Tibial nerve (tissue), 4 donors: ENCODE measurements around the gene NUFIP2.

Experiments used
- EP300 ChIP-seq, 2 donors: sonication (generic); formaldehyde crosslinking; IDR thresholded peaks; one replicate each; pipeline ENCODE4 v1.6.1; 2017; ENCODE audit warnings: antibody characterized with exemption in 2 of 2, mild to moderate bottlenecking in 1 of 2
- POLR2A ChIP-seq, 2 donors: fragments of 450-650 bp; IDR thresholded peaks; one replicate each; pipeline ENCODE4 v1.6.1; 2017; ENCODE audit warnings: antibody characterized with exemption in 2 of 2, mild to moderate bottlenecking in 2 of 2, moderate library complexity in 2 of 2
- TF ChIP-seq, protein P1 (sequence below), 5 experiments: fragments of 200-600 bp in 3 of 5; fragments of 450-650 bp in 2 of 5; sonication (generic) in 3 of 5; IDR thresholded peaks; one replicate each; pipeline ENCODE4 v1.5.1; 2016 to 2019; ENCODE audit warnings: antibody characterized with exemption in 5 of 5, mild to moderate bottlenecking in 3 of 5, moderate library complexity in 2 of 5

DNA sequence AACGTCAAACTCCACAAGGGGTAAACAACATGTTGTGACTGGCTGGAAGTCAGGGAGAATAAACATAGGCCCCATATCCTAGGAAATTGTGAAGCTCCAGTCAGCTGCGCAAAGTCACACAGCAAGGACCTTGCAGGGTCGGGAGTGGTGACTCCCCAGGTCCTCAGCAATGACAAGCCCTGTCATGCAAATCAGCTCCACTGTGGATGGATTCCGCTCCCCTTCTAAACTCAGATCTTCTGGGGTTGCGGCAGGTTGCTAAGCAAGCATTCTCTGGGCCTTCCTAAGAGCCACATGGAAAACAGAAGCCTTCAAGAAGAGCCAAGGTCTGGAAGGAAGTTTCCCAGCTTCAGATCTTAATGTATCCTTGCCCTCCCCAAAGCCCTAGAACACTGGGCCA is 84.9 kb downstream of the NUFIP2 start:
- TF ChIP-seq, protein P1, sequence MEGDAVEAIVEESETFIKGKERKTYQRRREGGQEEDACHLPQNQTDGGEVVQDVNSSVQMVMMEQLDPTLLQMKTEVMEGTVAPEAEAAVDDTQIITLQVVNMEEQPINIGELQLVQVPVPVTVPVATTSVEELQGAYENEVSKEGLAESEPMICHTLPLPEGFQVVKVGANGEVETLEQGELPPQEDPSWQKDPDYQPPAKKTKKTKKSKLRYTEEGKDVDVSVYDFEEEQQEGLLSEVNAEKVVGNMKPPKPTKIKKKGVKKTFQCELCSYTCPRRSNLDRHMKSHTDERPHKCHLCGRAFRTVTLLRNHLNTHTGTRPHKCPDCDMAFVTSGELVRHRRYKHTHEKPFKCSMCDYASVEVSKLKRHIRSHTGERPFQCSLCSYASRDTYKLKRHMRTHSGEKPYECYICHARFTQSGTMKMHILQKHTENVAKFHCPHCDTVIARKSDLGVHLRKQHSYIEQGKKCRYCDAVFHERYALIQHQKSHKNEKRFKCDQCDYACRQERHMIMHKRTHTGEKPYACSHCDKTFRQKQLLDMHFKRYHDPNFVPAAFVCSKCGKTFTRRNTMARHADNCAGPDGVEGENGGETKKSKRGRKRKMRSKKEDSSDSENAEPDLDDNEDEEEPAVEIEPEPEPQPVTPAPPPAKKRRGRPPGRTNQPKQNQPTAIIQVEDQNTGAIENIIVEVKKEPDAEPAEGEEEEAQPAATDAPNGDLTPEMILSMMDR (IDR thresholded peaks at IDR 0.05), result no peak
- no peak for TF ChIP-seq EP300 (IDR thresholded peaks at IDR 0.05)
- no peak for TF ChIP-seq POLR2A (IDR thresholded peaks at IDR 0.05)
